ENCODE results near the gene LGALS1. TPM values are rescaled to one million over a fixed set of nuclear protein-coding genes. Genes with fewer than 3 reads are reported as not detected.

Gene LGALS1
- total RNA-seq, 4 donors from 2014 or later: 44.8 to 352 (median 73.5) TPM

DNA sequence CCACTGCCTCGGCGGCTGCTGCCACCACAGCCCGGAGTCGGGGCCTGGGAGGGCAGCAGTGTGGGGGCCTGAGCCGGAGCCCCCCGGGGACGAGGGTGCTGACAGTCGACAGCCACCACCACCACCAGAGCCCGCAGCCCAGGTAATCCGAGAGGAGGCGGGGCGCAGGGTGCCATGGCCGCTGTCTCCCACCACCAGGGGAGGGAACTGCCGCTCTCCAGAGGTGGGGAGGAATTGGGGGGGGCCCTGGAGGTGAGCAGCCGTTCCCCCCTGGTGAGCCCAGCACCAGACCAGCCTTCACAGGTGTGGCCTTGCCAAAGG lies 34.0 kb downstream of the LGALS1 start:
- TF ChIP-seq, protein P1, sequence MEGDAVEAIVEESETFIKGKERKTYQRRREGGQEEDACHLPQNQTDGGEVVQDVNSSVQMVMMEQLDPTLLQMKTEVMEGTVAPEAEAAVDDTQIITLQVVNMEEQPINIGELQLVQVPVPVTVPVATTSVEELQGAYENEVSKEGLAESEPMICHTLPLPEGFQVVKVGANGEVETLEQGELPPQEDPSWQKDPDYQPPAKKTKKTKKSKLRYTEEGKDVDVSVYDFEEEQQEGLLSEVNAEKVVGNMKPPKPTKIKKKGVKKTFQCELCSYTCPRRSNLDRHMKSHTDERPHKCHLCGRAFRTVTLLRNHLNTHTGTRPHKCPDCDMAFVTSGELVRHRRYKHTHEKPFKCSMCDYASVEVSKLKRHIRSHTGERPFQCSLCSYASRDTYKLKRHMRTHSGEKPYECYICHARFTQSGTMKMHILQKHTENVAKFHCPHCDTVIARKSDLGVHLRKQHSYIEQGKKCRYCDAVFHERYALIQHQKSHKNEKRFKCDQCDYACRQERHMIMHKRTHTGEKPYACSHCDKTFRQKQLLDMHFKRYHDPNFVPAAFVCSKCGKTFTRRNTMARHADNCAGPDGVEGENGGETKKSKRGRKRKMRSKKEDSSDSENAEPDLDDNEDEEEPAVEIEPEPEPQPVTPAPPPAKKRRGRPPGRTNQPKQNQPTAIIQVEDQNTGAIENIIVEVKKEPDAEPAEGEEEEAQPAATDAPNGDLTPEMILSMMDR (IDR thresholded peaks at IDR 0.05): no peak
- no peak for TF ChIP-seq POLR2A (IDR thresholded peaks at IDR 0.05)
- Histone ChIP-seq H3K36me3 (no peaks in the 10 kb centered on the region), H3K9me3 (no peaks in the 10 kb centered on the region), H3K4me1 (no peaks in the 10 kb centered on the region), H3K4me3 (no peak overlapping the region), H3K27me3 (no peaks in the 10 kb centered on the region), H3K27ac (no peak overlapping the region)
- no peak for DNase-seq

DNA sequence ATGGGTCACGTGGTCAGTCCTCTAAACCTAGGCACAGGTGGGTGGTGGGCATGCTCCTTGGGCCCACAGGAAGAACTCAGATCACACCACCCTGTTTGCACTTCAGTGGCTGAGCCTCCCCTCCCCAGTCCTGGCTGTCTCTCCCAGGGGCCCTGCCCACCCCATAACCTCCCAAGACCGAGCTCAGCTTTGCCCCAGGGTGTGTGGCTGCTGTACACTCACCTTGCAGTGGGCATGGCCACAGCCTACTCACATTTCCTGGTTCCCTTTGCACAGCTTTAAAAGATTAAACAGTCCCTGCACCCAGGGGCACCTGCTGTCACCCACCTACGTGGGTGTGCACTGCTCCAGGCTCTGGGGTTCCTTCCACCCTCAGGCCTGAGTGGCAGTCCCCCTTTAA lies 35.2 kb downstream of the LGALS1 start:
- Histone ChIP-seq H3K4me3 (no peak overlapping the region), H3K27me3 (no peaks in the 10 kb centered on the region), H3K9me3 (no peaks in the 10 kb centered on the region), H3K27ac (no peak overlapping the region), H3K36me3 (no peaks in the 10 kb centered on the region), H3K4me1 (no peaks in the 10 kb centered on the region)
- DNase-seq: no peak
- TF ChIP-seq POLR2A (IDR thresholded peaks at IDR 0.05): no peak
- TF ChIP-seq, protein P1 (IDR thresholded peaks at IDR 0.05): no peak

DNA sequence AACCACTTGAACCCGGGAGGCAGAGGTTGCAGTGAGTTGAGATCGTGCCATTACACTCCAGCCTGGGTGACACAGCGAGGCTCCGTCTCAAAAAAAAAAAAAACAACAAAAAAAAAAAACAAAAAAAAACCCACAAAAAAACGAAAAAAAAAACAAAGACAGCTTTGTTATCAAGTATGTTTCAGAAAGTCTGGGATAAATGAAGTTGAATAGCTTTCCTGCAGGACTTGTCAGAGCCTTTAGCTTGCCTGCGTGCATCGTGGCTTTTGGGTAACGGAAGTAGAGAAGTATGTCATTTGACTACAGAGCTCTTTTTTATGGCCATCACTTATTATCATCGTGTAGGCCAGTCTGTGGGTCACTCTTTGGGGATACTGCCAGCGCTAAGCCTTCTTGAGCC lies 36.1 kb downstream of the LGALS1 start:
- H3K27ac ChIP-seq: no peak overlapping the region
- no peaks in the 10 kb centered on the region for H3K9me3 ChIP-seq
- no peak overlapping the region for H3K4me3 ChIP-seq
- no peak for DNase-seq
- no peaks in the 10 kb centered on the region for H3K27me3 ChIP-seq
- H3K4me1 ChIP-seq: no peaks in the 10 kb centered on the region
- TF ChIP-seq, protein P1 (IDR thresholded peaks at IDR 0.05): no peak
- TF ChIP-seq POLR2A (IDR thresholded peaks at IDR 0.05): no peak
- H3K36me3 ChIP-seq: no peaks in the 10 kb centered on the region

DNA sequence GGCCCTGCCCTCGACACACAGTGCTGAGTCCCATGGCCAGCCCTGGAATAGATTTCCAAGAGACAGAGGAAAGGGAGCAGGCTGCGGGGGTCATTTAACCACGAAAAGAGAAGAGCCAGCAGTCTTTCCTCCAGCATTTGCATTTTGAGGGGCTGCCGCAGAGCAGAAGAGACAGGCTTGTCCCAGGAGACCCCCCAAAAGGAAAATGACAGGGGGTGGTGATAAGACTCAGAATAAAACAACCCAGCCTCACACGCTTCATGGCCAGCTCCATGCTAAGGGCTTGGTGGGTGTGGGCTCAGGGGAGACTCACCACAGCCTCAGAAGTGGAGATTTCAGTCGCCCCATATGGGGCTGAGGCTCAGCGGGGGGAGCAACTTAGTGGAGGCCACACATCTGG lies 38.3 kb downstream of the LGALS1 start:
- Histone ChIP-seq H3K9me3 (no peaks in the 10 kb centered on the region), H3K27ac (no peak overlapping the region), H3K4me3 (no peak overlapping the region), H3K36me3 (no peaks in the 10 kb centered on the region), H3K4me1 (no peaks in the 10 kb centered on the region), H3K27me3 (no peaks in the 10 kb centered on the region)
- no peak for DNase-seq
- TF ChIP-seq POLR2A (IDR thresholded peaks at IDR 0.05): no peak
- TF ChIP-seq, protein P1 (IDR thresholded peaks at IDR 0.05): no peak

DNA sequence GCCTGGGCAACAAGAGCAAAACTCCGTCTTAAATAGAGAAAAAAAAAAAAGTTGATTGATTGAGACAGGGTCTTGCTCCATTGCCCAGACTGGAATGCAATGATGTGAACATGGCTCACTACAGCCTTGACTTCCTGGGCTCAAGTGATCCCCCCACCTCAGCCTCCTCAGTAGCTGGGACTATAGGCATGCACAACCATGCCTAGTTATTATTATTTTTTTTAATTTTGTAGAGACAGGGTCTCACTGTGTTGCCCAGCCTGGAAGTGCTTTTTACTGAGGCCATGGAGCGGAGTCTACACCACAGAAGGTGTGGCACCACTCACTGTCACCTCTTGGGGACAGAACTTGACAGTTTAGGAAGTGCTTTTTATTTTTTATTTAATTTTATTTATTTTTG lies 39.2 kb downstream of the LGALS1 start:
- H3K36me3 ChIP-seq: no peaks in the 10 kb centered on the region
- no peak overlapping the region for H3K4me3 ChIP-seq
- no peaks in the 10 kb centered on the region for H3K27me3 ChIP-seq
- TF ChIP-seq POLR2A (IDR thresholded peaks at IDR 0.05): no peak
- TF ChIP-seq, protein P1 (IDR thresholded peaks at IDR 0.05): no peak
- no peak overlapping the region for H3K27ac ChIP-seq
- no peaks in the 10 kb centered on the region for H3K4me1 ChIP-seq
- H3K9me3 ChIP-seq: no peaks in the 10 kb centered on the region
- DNase-seq: no peak

DNA sequence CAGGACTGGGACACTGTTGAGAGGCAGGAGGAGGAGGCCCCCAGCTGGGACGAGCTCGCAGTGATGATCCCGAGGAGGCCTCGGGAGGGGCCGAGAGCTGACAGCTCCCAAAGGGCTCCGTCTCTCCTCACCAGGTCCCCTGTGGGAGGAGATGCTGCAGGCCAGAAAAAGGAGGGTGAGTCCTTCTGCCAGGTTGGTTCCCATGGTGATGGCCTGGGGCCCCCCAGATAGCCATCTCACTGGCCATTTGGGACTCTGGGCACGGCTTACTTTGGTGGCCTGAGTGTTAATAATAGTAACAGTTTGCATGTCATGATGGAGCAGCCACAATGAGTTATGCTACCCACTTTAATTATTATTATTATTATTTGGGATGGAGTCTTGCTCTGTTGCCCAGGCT lies 40.3 kb downstream of the LGALS1 start:
- Histone ChIP-seq H3K9me3 (no peaks in the 10 kb centered on the region), H3K27ac (no peak overlapping the region), H3K4me3 (no peak overlapping the region), H3K27me3 (no peaks in the 10 kb centered on the region), H3K36me3 (no peaks in the 10 kb centered on the region), H3K4me1 (no peaks in the 10 kb centered on the region)
- DNase-seq: no peak
- TF ChIP-seq, protein P1 (IDR thresholded peaks at IDR 0.05): no peak

Data from Peyer's patch (tissue), 4 donors.